Measurements from ENCODE around the gene LIME1. TPM values are rescaled to one million over a fixed set of nuclear protein-coding genes. Genes with fewer than 3 reads are reported as not detected.

Gene LIME1
- total and polyA plus RNA-seq, 2 of the 8 experiments (the other 6 are each of a cell fraction or from before 2014, with no cell fraction given), result 4.5 to 5.9 TPM

GRCh38 chr20:63758152-63758551, 21.7 kb downstream of the LIME1 start:
- no peak overlapping the region for H3K14ac ChIP-seq (ENCODE audit: insufficient read length)
- no peak overlapping the region for H3K9ac ChIP-seq (replicated peaks in 1 of 4; ENCODE audit: extremely low read depth in 1 of 4, low read depth in 3 of 4, low read length in 3 of 4)
- H3K4me2 ChIP-seq (ENCODE audit: insufficient read depth in 1 of 2, low read depth in 2 of 2, low read length in 2 of 2), result no peak overlapping the region
- peaks cover 0 to under 1% (median 0%) of the 10 kb centered on the region in 4 experiments; a peak in 2 of 7 replicates for H3K4me1 ChIP-seq (replicated peaks in 1 of 4; ENCODE audit: control insufficient read depth in 3 of 4, insufficient read depth in 4 of 4, low read length in 3 of 4)
- no peak overlapping the region for H2BK120ac ChIP-seq (replicated peaks; ENCODE audit: low read depth, low read length)
- H3K4me3 ChIP-seq (ENCODE audit: extremely low read depth in 1 of 4, insufficient read depth in 2 of 4, low read depth in 3 of 4, low read length in 4 of 4), result no peak overlapping the region
- H3K79me2 ChIP-seq (ENCODE audit: control insufficient read depth in 1 of 2, insufficient read depth in 2 of 2, low read length in 2 of 2), result no peaks in the 10 kb centered on the region
- H4K8ac ChIP-seq (ENCODE audit: extremely low read depth, insufficient read depth, low read length), result no peak overlapping the region
- no peak overlapping the region for H4K91ac ChIP-seq (replicated peaks; ENCODE audit: insufficient read length, low read length)
- POLR2A ChIA-PET (ENCODE audit: partially characterized antibody), result no interaction called here
- FAIRE-seq (no peak), DNase-seq (ENCODE audit: low read depth in 1 of 2, low spot score in 2 of 2) (no peak)
- TF ChIP-seq CBX5 (IDR thresholded peaks at IDR 0.05; ENCODE audit: low read depth, low read length) (no peak), JUND (IDR thresholded peaks at IDR 0.05; ENCODE audit: low read length) (no peak), RFX5 (IDR thresholded peaks at IDR 0.05; ENCODE audit: borderline replicate concordance, low read depth, low read length) (no peak), KDM5A (IDR thresholded peaks at IDR 0.05; ENCODE audit: low read length) (no peak), BCL11A (IDR thresholded peaks at IDR 0.05; ENCODE audit: low read depth in 2 of 2, low read length in 2 of 2) (no peak)
- H2AFZ ChIP-seq (ENCODE audit: low read length), result no peak overlapping the region
- CTCF ChIA-PET (ENCODE audit: partially characterized antibody), result interaction anchor here (0.8 to 1.5 kb wide), 2 partner anchors 17 to 18 kb away, joined by 3 read pairs; no protein-coding TSS in a partner anchor
- no peaks in the 10 kb centered on the region for H4K20me1 ChIP-seq (replicated peaks in 1 of 2; ENCODE audit: control insufficient read depth in 1 of 2, insufficient read depth in 2 of 2, low read length in 2 of 2)
- 93% methylated on average over 3 of the region's 7 CpGs; no CpG with 5 or more reads in 1 of the 2 experiments for WGBS, 2 experiments (ENCODE audit: extremely low coverage in 1 of 2, insufficient coverage in 1 of 2, insufficient read length in 1 of 2, insufficient replicate concordance in 2 of 2, low coverage in 1 of 2, low lambda C conversion rate in 2 of 2, missing lambda C conversion rate in 1 of 2)
- no peaks in the 10 kb centered on the region; the same call in 1 of the 2 replicates for H3K79me1 ChIP-seq (ENCODE audit: low read depth, low read length)
- H3K18ac ChIP-seq (ENCODE audit: extremely low read depth, low read length), result no peak overlapping the region
- H3K4ac ChIP-seq (replicated peaks; ENCODE audit: insufficient read length, low read depth, low read length), result no peak overlapping the region
- H3K9me3 ChIP-seq (ENCODE audit: insufficient read depth in 2 of 2, low read depth in 1 of 2, low read length in 1 of 2), result no peaks in the 10 kb centered on the region
- no peak overlapping the region for H3K23ac ChIP-seq (ENCODE audit: insufficient read length)
- H2AK5ac ChIP-seq (ENCODE audit: low read depth, low read length), result no peak overlapping the region
- H2BK12ac ChIP-seq (ENCODE audit: low read depth, low read length), result no peak overlapping the region
- H3K27ac ChIP-seq (ENCODE audit: low read depth, low read length), result no peak overlapping the region
- no peak overlapping the region for H2BK5ac ChIP-seq (ENCODE audit: low read depth, low read length)
- H2BK20ac ChIP-seq (ENCODE audit: low read length), result no peak overlapping the region
- H4K5ac ChIP-seq (ENCODE audit: insufficient read length, low read depth, low read length), result no peak overlapping the region
- H3K56ac ChIP-seq (replicated peaks; ENCODE audit: insufficient read length, low read depth, low read length), result no peak overlapping the region
- no peak overlapping the region for H2BK15ac ChIP-seq (ENCODE audit: low read length)
- H3K36me3 ChIP-seq (ENCODE audit: control insufficient read depth in 2 of 4, insufficient read depth in 4 of 4, low read length in 3 of 4), result no peaks in the 10 kb centered on the region
- H3K23me2 ChIP-seq (ENCODE audit: low read depth, low read length), result no peaks in the 10 kb centered on the region
- no peaks in the 10 kb centered on the region for H3K27me3 ChIP-seq (replicated peaks in 1 of 4; ENCODE audit: control insufficient read depth in 3 of 4, extremely low read depth in 1 of 4, insufficient read depth in 3 of 4, low read length in 3 of 4)
